ENCODE results near the gene FTO.

Gene FTO

GRCh38 chr16:53711390-53711789 is 7.4 kb downstream of the FTO start:
- DNase-seq (ENCODE audit: low read depth in 2 of 2) = no peak

DNA sequence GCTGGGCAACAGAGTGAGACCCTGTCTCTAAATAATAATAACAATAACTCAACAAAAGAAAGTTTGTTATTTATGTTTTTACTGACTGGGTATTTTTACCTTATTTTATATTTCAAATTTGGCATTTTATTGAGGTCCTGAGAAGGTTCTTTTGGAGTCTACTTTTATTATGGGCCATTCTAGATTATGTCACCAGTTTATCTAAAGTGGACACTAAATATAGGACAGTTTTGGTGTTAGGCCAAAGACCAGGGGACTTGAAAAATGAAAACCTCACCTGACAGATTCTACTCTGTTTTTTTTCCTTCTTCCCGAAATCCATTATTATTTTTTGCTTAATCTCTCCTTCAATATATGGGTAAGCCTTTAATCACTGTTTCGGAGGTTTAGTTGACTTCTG is 8.1 kb downstream of the FTO start:
- DNase-seq (ENCODE audit: low read depth in 2 of 2) = no peak

DNA sequence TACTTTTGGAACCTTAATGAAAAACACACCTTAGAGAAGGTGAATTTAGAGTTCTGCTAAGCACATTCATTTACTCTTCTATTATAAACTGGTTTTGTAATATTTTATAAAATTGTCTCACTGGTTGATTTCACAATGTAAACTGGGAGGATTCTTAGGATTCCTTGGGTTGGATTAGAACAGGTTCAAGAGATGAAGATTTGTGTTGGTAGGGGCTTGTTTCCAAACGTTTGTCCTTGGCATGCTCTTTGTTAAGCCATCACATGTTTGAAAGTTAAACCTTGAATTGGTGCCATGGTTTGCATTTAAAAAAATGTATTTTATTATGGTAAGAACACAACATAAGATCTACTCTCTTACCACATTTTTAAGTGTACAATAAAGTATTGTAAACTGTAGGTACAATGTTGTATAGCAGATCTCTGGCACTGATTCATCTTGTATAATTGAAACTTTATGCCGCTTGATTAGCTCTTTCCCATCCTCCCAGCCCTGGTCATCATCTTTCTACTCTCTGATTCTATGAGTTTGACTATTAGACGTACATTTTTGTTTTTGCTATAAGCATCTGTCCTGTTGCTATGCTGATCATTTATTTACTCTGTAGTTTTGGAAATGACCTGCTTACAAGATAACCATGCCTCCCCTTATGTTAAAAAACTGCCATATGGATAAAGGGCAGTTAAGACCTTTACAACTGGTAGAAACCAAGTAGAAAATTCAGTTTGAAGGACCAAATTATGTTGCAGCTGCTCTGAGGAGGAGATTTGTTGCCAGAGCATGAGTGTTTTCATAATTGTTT is 9.6 kb downstream of the FTO start:
- no peak for DNase-seq (ENCODE audit: low read depth in 2 of 2)

DNA sequence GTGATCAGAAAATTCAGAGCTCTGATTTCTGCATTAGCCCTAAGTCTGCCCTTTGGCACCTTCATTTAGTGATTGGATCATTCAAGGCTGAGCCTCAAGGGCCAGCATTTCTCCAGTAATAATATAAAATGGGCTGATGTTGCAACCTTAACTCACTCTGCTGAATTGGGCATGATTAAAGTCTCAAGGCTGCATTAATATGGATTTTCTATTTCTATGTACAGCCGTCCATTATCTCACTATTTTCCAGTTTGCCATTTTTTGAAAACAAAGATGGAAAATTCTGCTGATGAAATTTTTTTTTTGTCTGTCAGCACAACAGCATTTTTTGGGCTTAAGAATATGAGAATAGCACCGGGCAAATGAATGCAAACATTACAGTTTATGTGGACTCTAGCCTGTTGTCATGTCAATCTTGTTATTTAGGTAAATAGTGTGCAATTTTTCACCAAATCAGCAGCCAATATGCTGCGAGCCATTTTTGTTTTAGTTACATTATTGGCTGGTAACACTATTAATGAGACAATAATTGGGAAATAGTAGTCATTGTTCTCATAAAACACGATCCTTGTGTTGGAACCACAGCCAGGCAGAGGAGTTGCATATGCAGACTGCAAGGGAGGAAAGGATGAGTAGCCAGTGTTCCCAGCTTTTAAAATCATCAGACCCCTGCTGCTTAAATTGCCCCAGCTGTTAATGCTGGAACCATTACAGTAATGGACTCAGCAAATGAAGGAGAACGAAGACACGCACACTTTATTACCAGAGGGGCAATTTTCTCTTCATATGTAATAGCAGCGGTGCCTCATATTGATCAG is 10.5 kb downstream of the FTO start:
- no peak for DNase-seq (ENCODE audit: low read depth in 2 of 2)

GRCh38 chr16:53715023-53715384 is 11.0 kb downstream of the FTO start:
- no peak for DNase-seq (ENCODE audit: low read depth in 2 of 2)

DNA sequence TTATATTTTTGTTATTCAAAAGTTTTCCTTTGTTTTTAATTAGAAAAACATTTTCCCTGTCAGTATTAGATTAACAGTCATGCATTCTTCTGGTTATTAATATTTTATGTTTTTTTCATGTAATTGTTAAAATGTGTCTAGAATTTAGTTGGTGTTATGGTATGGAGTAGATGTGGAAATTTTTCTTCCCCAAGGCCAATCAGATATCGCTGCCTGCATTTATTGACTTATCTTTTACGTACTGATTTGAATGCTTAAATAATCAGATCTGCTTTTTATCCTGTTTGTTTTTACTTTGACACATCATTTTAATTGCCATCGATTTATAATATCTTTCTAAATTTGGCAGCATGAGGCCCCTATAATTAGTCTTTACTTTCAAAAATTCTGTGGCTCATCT is 13.6 kb downstream of the FTO start:
- no peak for DNase-seq (ENCODE audit: low read depth in 2 of 2)

GRCh38 chr16:53721017-53721416 is 17.1 kb downstream of the FTO start:
- no peak for DNase-seq (ENCODE audit: low read depth in 2 of 2)

DNA sequence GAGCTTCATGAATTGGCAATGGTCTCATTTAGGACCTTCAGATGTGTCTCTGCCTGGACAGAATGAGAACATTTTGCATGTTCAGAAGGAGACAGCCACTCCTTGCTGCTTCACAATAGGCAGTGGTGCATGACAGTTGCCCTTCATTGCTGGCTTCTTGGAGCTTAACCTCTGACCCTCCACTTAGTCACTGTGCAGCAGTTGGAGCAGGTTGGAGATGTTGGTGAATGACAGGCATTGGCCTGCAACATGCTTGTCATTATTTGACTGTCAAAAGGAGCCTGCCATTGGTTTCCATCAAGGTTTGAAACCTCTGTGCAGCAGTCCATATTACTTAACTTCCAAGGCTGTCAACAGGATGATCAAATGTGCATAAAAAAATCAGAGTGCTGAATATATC is 22.7 kb downstream of the FTO start:
- no peak for DNase-seq (ENCODE audit: low read depth in 2 of 2)

GRCh38 chr16:53730693-53731092 is 26.7 kb downstream of the FTO start:
- no peak for DNase-seq (ENCODE audit: low read depth in 2 of 2)

- no peak for DNase-seq (ENCODE audit: low read depth in 2 of 2)
Observed at GRCh38 chr16:53732296-53732929, 28.5 kb downstream of the FTO start.

DNA sequence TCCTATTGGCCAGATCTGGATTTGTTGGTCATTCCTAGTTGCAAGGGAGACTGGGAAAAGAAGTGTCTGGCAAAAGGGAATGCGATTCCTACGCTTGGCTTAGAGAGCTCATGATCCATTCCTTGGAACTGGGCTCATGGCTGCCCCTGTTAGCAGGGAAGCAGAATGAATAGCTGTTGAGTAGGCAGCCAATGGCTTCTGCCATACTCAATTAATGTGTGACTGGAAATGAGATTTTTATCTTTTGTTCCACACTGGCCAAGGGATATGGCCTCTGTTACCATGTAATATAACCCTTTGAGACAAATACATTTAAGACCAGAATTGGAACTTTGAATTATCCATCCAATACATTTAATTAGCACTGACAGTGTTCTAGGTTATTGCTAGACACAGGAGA is 31.0 kb downstream of the FTO start:
- DNase-seq (ENCODE audit: low read depth in 2 of 2) = no peak

DNA sequence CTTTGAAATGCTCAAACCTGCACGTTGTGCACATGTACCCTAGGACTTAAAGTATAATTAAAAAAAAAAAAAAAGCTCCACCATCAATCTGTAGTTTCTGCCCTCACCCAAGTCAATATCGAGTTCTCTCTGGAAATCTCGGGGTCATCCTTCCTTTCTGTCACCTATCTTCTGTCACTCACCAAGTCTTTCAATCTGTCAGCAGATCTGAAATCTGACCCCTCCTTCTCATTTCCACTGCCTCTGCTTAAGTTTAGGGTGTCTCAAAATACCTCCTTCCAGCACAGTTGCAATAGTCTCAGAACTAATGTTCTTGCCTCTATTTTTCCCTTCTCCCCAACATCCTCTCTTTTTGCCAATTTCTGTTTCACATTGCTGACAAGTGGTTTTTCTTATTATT is 32.3 kb downstream of the FTO start:
- no peak for DNase-seq (ENCODE audit: low read depth in 2 of 2)

- no peak for DNase-seq (ENCODE audit: low read depth in 2 of 2)
Observed at GRCh38 chr16:53737552-53737951, 33.6 kb downstream of the FTO start.

- DNase-seq (ENCODE audit: low read depth in 2 of 2) = no peak
Observed at GRCh38 chr16:53740476-53740875, 36.5 kb downstream of the FTO start.

GRCh38 chr16:53740933-53741531 is 37.1 kb downstream of the FTO start:
- no peak for DNase-seq (ENCODE audit: low read depth in 2 of 2)

- no peak for DNase-seq (ENCODE audit: low read depth in 2 of 2)
Observed at GRCh38 chr16:53741546-53741945, 37.6 kb downstream of the FTO start.

GRCh38 chr16:53743149-53743566 is 39.2 kb downstream of the FTO start:
- no peak for DNase-seq (ENCODE audit: low read depth in 2 of 2)

DNA sequence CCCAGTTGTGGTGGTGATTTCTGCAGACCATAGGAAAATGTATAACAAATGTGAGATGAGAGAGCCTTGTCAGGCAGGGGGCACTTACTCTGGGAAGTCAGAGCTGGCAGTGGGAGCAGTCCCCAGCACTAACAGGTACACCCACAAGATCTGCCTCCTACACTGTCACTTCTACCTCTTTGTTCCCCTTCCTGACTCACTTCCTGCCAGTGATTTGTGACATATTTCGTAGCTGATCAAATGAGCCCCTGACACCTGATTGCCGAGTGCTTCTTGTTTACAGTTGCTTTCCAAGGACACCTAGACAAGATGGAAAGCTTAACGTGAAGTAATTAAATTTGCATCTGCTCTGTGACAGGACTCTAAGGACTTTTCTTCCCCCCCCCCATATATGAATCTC is 40.5 kb downstream of the FTO start:
- DNase-seq (ENCODE audit: low read depth in 2 of 2) = no peak

DNA sequence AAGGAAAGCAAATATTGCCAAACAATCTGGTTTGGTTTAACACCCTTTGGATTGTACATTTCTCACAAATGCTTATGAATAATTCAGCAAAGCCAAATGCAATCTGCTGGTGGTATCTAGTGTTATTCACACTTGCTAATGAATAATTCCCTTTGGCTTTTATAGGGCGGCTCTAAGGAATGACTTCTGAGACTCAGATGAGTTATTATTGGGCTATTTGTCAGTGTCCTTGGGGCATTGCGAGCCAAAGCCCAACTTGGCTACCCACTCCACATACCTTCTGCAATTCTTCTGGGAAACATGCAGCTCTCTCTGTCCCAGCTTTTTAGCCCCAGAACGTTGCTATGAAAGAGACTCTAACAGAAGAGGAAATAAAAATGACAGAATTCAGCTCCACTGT is 41.1 kb downstream of the FTO start:
- no peak for DNase-seq (ENCODE audit: low read depth in 2 of 2)

DNA sequence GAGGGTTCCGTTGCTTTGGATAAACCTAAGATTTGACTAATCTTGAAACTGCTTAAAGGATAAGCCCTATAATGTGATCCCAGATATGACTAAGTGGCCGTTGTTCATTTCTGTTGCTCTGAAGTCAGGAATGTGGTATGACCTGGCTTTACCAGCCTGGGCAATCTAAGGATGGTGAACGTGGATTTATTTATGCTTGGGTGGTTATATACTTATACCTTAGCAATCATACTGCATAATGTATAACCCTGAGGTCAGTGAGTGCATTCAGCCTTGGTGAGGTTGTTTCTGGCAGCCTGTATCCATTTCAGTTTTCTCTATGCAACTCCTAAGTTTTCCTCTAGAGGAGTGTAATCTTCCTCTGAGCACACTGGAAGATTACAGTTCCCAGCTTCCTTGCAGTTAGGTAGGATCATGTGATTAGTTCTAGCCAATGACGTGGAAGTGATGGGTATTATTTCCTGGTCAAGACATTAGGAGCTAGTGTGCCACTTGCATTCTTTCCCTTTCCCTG is 41.9 kb downstream of the FTO start:
- no peak for DNase-seq (ENCODE audit: low read depth in 2 of 2)

DNA sequence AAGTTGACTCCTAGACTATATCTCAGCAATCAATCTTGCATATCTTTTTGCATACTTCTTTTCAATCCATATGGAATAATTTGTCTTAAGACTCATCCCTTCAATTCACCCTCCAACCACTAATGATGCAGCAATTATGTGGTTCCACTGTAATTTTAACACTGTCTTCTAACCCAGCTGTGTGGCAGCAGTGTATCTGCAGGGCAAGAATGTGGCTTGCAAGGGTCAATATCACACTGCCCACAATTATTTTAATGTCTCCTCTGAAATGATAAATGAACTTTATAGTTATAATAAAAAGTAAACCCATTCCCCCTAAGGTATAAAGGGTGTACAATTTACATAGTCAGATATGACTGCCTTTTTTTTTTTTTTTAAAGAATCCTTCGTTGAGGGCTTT is 48.6 kb downstream of the FTO start:
- DNase-seq (ENCODE audit: low read depth in 2 of 2) = no peak

GRCh38 chr16:53753431-53753830 is 49.5 kb downstream of the FTO start:
- no peak for DNase-seq (ENCODE audit: low read depth in 2 of 2)

All from fibroblast of skin of left quadriceps (primary cell).